CD4-positive, alpha-beta T cell treated with Interleukin-6 for 4 hours (primary cell): ENCODE results near the gene PNPLA3.
A peak's percentile ranks its signal among the peaks of the same experiment; 100 is the strongest.

Source experiments
- DNase-seq: peaks from one replicate; pipeline ENCODE4 v3.0.0-alpha.2; 2020; ENCODE audit warnings: mixed read lengths

PNPLA3 gene

DNA sequence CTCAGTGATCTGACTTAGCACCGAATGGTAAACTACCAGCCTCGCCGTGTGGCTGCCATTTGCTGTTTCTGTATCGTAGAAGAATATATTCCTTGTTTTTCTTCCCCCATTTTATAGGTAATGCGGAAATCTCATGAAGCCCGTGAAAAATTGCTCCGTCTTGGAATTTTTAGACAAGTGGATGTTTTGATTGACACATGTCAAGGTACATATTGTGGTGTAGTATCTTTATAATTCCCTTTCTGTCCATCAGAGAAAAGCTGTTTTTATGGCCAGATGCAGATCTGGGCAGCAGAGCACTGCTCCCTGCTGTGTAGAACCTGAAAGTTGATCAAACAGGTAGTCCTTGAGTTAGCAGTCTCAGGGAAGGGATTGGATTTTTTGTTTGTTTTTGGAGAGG, 45.0 kb downstream of the PNPLA3 start:
- no peak for DNase-seq

DNA sequence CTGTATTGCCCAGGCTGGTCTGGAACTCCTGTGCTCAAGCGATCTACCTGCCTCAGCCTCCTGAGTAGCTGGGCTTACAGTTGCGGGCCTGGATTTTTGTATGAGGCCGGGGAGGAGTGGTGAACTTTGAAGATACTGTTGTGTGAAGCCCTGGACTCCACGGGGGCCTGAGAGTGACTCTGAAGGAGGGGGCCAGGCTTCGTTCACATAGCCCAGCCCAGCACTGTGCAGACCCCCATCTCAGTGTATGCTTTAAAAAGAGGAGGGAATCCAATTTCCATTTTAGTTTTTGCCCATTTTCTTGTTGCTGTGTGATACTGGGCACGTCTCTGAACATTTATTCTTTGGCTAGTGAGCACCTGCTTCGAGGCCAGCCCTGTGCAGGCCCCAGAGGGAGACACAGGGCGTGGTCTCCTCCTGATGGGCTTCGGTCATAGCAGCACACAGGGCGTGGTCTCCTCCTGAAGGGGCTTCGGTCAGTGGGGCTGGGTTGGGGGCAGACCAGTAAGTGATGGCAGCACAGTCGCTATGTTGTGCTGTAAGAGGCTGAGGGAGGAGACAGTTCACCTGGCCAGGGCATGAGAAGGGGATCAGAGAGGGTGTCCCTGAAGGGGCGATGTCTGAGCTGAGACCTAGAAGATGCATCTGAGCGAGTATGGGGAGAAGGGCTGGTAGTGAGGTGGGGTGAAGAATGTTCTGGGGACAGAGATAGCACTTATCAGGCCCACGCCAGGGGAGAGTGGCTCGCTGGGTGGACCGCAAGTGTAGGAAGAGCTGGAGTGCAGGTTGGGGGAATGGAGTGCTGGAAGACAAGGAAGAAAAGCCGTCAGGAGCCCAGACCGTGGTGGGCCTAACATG, 45.6 kb downstream of the PNPLA3 start:
- no peak for DNase-seq

DNA sequence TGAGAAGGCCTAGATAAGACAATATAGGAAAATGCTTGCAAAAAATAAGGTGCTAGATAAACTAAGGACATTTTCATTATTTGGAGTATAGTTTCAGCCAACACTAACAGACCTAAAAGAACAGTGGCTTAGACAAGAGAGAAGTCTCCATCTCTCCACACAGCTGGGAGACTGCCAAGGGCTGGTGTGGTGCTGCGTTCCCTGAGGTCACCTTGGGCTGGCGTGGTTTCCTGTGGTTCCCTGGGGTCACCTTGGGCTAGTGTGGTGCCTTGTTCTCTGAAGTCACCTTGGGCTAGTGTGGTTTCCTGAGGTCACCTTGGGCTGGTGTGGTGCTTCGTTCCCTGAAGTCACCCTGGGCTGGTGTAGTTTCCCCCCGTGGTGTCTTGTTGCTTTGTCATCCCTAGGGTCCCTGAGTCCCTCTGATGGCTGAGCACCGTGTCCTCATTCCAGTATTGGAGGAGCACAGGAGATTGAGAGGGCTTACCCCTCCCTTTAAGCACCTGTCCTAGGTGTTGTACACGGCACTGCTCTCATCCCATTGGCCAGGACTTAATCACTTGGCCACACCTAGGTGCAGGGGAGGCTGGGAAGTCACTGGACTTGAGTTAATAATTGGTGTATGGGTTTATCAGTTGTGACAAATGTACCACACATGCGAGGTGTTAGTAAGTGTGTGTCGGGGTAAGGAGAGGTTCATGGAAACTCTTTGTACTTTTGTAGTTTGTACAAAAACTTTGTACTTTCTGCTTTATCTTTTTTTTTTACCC, 46.6 kb downstream of the PNPLA3 start:
- DNase-seq: no peak

DNA sequence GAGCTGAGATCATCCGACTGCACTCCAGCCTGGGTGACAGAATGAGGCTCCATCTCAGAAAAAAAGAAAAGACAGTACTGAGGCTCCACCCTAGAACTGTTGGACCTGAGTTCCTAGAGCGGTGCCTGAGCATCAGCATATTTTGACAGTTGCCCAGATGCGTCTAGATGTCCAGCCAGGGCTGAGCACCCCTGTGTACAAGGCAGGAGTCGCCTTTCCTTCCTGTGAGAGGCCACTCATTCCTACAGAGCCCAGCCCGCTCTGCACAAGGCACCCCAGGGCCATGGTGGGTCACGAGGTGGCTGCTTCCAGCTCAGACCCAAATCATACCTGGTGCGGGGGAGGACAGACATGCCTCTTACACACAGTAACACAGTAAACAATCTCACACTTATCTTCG, 47.5 kb downstream of the PNPLA3 start:
- DNase-seq: no peak

DNA sequence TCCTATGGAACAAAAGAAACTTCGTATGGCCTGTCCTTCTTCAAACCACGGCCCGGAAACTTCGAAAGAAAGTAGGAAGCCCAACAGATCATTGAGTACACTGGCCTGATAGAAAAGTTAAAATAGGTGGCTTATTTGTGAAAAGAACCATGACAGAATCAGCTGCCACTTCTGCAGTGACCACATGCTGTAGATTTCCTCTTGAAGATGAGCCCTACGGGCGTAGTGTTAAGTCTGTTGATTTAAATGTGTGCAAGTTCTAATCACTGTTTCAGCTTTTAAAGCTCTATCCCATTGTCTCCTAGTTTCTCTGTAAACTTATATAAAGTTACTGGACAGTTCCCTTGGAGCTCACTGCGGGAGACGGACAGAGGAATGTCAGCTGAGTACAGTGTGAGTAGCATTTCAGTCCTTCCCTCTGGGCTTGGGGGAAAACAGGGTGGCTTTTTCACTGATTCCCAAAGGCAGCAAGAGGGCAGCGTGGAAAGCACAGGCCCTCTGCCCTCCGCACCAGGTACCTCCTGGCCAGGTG, 49.4 kb downstream of the PNPLA3 start:
- no peak for DNase-seq

DNA sequence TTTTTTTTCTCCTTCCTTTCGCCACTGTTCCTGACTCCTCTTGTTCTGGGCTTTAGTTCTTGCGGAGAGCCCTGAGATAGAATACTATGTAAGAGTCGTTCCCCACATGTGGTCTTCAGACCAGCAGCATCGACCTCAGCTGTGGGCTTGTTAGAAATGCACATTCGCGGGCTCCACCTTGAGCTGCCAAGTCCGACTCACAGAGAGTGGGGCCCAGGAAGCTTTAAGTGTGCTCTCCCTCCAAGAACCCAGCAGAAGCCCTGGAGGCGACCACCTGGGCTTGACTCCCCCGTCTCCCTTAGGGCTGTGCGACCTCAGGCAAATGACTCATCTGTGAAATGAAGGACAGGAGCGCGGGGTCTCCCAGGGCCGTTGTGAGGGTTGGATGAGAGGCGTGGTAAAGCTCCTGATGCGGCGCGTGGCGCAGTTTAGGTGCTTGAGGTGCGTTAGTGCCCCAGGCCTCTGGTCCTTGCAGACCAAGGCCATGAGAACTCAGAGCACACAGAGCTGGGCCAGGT, 50.5 kb downstream of the PNPLA3 start:
- no peak for DNase-seq

DNA sequence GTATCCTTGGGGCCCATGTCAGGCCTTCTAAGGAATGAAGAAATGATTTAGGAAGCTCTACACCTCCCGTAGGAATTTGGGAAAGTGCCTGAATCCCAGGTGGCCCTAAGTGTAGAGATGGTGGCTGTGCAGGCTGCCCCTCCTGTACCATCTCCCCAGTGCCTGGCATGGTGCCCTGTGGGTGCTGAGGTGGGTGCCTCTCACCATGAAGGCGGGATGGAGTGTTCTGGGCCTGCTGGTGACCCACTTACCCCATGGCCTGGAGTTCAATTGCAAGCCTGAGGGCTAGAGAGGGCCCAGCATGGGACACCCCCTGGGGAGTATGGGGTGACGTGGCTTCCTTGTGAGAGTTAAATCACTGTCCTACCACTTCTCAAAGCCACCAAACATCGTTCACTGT, 51.4 kb downstream of the PNPLA3 start:
- no peak for DNase-seq

DNA sequence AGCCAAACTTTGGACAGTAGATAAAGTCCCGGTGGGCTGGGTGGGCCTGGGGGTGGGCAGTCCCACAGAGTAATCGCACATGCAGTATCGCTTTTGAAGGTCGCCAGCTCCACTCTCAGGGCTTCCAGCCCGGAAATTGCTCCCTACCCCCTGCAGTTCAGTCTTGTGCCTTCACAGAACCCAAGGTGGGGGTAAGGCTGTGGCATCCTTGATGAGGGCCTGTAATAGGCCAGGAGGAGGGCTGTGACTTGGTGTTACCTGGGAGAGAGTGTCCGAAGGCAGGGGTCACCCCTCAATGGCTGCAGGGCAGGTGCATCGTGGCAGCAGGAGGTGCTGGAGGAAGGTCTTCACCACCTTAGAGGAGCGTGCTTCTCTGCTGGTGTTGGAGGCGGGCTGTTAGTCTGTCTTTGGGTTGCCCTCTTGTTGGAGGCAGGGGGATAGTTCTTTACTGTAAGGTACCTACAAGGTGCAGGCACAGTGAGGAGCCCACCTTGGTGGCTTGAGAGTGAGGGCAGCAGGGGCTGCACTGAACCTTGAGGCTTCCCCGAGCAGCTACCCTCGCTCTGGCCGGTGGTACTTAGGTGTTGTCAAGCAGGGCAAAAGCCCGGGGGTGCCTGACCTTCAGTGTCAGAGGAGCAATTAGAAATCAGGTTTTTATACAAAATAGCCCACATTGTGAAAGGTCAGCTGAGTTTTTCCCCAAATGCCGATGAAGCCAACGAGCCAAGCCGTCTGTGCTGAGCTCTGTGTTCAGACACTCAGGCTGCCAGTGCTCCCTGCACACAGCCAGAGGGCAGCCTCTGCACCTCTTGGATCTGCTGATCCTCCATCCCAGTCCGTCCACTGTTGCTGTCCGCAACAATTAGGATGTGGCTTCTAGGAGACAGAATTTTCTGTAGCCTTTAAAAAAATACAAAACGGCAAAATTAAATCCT, 53.5 kb downstream of the PNPLA3 start:
- no peak for DNase-seq

DNA sequence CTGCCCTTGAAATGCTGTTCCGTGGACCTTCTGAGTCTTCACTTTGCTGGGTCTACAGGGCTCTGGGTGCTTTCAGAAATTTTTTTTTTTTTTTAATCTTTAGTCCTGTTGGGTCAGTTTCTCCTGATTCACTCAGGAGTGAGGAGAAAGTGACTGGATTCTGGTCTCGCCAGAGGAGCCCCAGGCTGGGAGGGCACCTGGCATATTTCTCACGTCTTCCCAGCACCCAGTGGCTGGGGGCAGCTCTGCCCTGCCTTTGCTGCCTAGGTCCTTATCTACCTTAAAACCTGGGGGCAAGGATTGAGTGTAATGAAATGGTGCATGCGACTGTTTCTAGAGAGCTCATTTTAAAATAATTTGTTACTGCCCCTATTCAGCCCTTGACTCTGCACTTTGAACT, 55.0 kb downstream of the PNPLA3 start:
- no peak for DNase-seq

DNA sequence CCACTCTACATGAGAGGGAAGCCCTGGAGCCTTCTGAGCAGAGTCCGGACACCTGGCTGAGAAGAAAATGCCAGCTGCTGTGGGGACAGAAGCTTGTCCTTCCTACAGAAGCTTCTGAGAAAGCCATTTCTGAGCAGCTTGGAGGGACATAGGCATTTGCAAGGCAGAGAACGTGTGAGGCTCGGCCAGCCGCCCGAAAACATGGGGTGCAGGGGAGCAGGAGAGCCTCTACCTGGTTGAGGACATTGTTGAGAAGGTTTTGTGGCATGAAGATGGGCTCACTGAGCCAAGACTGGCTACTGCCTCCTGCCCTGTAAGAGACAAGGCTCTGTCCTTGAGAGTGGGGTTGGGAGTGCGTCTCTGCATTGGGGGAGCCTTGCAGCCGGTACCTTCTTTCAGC, 57.0 kb downstream of the PNPLA3 start:
- DNase-seq: no peak

DNA sequence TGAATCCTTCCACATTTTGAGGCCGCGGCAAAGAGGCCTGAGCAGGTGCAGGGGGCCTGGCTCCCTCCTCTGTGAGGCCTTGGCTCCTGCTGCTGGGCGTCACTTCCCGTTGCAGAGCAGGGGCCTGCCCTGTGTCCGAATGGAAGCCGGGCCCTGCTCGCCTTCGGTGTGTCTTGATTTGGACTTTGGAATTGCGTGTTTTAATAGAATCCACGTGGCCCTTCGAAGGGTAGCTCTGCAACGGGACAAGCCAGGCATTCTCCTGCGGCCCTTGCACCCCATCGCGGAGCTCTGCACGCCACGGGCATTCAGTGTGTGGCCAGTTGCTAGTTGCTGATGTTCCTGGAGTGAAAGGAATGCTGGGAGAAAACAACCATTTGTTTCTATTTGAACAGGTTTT, 57.4 kb downstream of the PNPLA3 start:
- DNase-seq: no peak

DNA sequence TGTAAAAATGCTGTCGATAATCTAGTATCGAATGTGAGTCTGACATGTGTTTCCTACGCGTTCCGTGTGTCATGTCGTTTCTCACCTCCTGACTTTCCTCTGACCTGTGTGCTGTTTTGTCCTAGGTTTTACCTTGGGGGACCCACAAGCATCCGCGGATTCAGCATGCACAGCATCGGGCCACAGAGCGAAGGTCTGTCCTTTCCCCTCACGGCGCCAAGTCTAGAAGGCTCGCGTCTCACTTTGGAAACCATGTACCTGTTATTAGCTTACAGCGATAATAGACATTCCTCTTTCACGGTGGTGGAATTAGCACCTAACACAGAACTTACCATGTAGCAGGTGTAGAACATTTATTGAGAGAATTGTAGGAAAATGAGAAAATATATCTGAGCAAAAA, 60.2 kb downstream of the PNPLA3 start:
- DNase-seq: no peak

DNA sequence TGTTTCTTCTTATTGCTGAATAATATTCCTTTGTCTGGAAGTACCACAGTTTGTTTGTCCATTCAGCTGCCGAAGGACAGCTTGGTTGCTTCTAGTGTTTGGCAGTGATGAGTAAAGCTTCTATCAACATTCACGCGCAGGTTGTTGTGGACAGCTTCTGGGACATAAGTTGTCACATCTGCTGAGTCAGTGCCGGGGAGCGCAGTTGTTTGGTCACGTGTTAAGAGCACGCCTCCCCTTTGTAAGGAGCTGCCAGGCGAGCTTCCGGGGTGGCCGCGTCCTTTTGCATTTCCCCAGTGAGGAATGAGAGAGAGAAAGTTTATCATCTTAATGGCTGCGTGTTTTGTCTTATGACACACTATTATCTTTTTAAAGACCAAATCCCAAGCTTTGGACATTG, 61.9 kb downstream of the PNPLA3 start:
- no peak for DNase-seq

DNA sequence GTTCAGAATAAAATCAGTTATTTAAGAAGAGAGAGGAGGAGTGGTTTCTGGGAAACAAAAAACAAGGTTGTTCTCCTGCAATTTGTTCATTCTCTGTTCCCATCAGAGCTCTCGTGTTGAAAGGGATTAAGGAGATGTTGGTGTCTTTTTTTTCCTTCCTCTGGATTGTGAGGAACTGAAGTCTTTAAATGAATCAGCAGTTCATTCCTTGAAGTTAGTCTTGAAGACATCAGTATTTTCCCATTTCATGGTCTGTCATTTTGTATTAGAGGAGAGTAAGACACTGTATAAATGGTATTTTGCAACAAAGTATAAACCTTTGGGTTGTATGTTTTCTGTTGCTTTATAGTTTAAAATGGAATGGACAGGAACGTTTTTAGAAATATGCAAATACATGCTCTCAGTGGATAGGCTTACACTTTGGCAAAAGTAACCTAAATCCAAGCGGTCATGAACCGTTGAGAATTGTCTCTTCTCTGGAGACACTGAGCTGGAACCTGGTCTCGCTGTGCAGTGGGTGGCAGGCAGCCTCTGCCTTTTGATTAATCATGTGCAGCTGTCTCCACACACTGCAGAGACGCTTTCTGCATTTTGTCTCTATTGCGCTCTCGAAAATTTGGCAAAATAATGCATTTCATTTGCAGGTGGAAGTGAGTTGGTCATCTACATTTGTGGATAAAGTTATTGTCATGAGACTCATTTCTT, 64.7 kb downstream of the PNPLA3 start:
- no peak for DNase-seq

DNA sequence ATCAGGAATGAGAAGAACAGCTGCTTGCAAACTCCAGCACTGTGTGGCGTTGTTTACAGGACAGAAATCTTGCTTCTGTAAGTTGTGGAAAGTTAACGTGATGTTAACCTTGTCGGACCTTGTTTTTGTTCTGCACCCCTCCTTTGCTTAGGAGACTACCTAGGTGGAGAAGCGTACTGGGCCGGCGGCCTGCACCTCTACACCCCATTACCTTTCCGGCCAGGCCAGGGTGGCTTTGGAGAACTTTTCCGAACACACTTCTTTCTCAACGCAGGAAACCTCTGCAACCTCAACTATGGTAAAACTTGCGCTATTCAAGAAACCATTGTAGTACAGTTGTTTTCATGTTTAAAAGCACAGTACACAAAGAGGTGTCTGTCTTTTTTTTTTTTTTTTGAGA, 65.4 kb downstream of the PNPLA3 start:
- no peak for DNase-seq

DNA sequence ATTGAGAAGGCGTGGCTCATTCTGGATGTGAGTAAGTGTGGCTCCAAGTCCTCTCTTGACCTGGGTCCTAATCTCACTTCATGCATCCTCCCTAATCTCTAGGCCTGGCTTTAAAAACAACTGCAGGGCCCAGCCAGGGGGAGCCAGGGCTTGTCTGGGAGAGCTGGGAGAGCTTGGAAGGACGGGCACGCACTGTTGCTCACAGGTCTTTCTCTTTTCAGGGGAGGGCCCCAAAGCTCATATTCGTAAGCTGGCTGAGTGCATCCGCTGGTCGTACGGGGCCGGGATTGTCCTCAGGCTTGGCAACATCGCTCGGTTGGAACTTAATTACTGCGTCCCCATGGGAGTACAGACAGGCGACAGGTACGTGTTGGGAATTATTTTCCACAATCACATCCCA, 66.4 kb downstream of the PNPLA3 start:
- DNase-seq: no peak

DNA sequence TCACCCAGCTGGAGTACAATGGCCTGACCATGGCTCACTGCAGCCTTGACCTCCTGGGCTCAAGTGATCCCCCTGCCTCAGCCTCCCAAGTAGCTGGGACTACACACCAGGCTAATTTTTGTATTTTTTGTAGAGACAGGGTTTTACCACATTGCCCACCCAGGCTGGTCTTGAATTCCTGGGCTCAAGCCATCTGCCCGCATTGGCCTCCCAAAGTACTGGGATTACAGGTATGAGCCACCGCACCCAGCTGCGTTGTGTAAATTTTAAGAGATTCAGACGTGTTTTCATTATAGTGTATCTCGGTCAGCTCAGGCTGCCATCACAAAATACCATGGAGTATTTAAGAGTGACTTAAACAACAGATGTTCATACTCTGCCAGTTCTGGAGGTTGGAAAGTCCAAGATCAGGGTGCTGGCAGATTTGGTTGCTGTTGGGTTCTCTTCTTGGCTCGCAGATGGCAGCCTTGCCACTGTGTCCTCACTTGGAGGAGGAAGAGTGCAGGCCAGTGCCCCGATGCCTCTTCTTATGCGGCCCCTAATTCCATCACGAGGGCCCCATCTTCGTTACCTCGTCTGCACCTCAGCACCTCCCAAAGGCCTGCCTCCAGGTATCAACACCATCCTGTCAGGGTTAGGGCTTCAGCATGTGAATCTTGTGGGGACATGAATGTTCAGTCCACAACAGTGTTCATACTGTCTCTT, 67.9 kb downstream of the PNPLA3 start:
- DNase-seq: no peak

DNA sequence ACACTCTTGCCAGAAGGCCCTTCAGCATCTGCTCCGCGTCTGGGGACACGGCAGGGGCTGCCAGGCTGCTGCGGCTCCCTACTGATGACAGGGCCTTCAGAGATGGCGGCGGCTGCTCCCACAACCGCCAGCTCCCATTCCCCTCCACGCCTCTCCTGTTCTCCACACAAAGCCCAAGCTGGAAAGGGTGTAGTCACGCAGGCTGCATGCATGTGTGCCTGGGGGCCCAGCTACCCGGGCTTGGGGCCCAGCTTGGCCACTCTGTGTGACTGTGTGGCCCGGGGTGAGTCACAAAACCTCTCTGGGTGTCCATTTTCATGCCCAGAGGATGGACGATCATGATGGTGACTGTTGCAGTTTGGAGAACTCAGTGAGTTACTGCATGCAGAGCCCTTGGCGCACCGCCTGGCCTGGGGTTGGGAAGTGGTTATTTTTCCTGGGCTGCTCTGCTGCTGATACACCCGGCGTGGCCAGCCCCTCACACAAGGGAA, 68.8 kb downstream of the PNPLA3 start:
- no peak for DNase-seq

DNA sequence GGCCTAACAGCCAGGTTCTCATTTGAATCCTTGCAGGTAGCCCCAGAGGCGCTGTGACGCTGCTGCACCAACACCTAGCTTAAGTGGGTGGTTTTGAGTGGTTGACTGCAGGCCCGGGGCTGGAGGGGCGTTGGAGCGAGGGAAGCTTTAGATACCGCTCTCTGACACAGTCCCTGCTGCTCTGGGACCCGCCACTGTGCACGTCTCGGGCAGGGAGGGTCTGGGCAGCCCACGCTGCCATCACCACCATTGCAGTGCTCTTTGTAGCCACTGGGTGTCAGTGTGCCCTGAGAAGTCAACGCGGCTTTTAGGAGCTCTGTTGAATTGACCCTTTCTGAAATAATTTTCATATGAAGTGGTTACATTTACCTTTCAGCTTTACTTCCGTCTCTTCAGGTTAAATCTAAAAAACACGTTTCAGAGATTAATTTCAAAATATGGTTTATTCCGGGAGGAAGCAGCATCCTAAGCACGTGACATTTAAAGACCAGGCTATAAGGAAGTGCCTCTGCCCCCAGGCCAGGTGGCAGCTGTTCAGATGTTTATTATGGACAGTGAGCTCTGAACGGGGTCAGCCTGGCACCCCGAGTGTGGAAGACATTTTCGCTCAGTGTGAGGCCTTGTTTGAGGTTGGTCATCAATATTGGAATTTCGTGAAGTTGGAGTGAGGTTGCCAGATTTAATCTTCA, 69.6 kb downstream of the PNPLA3 start:
- DNase-seq: peak; percentile 65

DNA sequence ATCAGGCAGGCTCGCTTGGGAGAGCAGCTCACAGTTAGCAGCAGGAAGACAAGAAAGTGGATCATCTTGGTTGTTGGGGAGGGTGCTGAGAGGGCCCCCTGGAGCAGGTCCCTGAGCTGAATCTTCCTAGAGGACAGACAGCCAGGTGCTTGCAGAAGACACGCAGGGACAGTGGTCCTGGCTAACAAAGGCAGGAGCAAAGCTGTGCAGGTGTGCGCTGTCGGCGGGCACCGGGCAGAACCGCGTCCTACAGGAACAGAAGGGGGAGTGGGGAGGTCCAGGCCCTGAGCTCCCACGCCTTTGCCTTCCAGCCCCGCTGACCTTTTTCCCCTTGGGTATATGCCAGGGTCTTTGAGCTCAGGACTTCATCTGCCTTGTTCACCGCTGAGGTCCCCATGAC, 70.4 kb downstream of the PNPLA3 start:
- no peak for DNase-seq

DNA sequence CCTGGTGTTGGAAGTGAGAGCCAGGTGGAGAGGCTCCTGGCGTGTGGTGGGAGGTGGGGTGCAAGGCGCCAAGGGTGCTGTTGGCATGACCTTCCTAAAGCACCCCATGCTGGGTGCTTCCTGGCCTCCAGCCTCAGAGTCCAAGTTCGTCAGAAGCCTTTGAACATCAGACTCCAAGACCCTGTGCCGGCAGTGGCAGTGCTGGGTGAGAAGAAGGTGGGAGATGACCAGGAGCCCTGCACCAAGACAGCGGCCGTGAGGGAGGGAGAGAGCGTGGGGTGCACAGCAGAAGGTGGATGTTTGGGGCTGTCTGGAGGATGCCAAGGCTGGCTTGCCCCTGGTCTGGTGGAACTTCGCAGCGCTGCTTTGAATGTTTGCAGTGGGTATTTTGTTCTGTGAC, 70.8 kb downstream of the PNPLA3 start:
- DNase-seq: no peak
